Iris pigment epithelial cell (primary cell): Measurements from ENCODE around the gene PAK5.
"Not testable (repeated sequence)": the region's sequence is repeated elsewhere in the genome, so short reads cannot be mapped to it uniquely, and the experiment has no call there.

ENCODE experiments used
- DNase-seq: peaks from one replicate; pipeline ENCODE4 v3.0.0-alpha.2; 2011; ENCODE audit warnings: low read depth

PAK5 gene

GRCh38 chr20:9685011-9685410 is 153.9 kb downstream of the PAK5 start:
- no peak for DNase-seq

- DNase-seq: no peak
Observed at GRCh38 chr20:9677100-9677623, 161.7 kb downstream of the PAK5 start.

- no peak for DNase-seq
Observed at GRCh38 chr20:9672981-9673380, 165.9 kb downstream of the PAK5 start.

- no peak for DNase-seq
Observed at GRCh38 chr20:9672027-9672426, 166.8 kb downstream of the PAK5 start.

GRCh38 chr20:9668381-9668780 is 170.5 kb downstream of the PAK5 start:
- no peak for DNase-seq

GRCh38 chr20:9663423-9663822 is 175.5 kb downstream of the PAK5 start:
- no peak for DNase-seq

- no peak for DNase-seq
Observed at GRCh38 chr20:9660236-9660868, 178.5 kb downstream of the PAK5 start.

- no peak for DNase-seq
Observed at GRCh38 chr20:9647741-9648140, 191.1 kb downstream of the PAK5 start.

- DNase-seq: no peak
Observed at GRCh38 chr20:9646375-9646774, 192.5 kb downstream of the PAK5 start.

- DNase-seq: no peak
Observed at GRCh38 chr20:9642882-9643281, 196.0 kb downstream of the PAK5 start.

- DNase-seq: not testable (repeated sequence)
Observed at GRCh38 chr20:9641499-9642000, 197.3 kb downstream of the PAK5 start.

- no peak for DNase-seq
Observed at GRCh38 chr20:9637889-9638288, 201.0 kb downstream of the PAK5 start.

- DNase-seq: no peak
Observed at GRCh38 chr20:9635750-9636149, 203.1 kb downstream of the PAK5 start.

- DNase-seq: no peak
Observed at GRCh38 chr20:9634327-9634726, 204.5 kb downstream of the PAK5 start.

GRCh38 chr20:9632991-9633390 is 205.9 kb downstream of the PAK5 start:
- DNase-seq: no peak

GRCh38 chr20:9632265-9632664 is 206.6 kb downstream of the PAK5 start:
- DNase-seq: no peak

- no peak for DNase-seq
Observed at GRCh38 chr20:9630554-9630953, 208.3 kb downstream of the PAK5 start.

GRCh38 chr20:9629831-9630230 is 209.0 kb downstream of the PAK5 start:
- no peak for DNase-seq

- no peak for DNase-seq
Observed at GRCh38 chr20:9628589-9628988, 210.3 kb downstream of the PAK5 start.

GRCh38 chr20:9628141-9628540 is 210.7 kb downstream of the PAK5 start:
- DNase-seq: peak; percentile 5

- DNase-seq: no peak
Observed at GRCh38 chr20:9627219-9627618, 211.7 kb downstream of the PAK5 start.

GRCh38 chr20:9626357-9626756 is 212.5 kb downstream of the PAK5 start:
- DNase-seq: no peak

- peak; percentile 42 for DNase-seq
Observed at GRCh38 chr20:9617940-9618339, 220.9 kb downstream of the PAK5 start.

GRCh38 chr20:9616833-9617461 is 221.9 kb downstream of the PAK5 start:
- peak; percentile 63 for DNase-seq
